Transverse colon (tissue), 4 donors: ENCODE data around the gene ZNF112. TPM values are rescaled to one million over a fixed set of nuclear protein-coding genes. Genes with fewer than 3 reads are reported as not detected.
A peak's percentile ranks its signal among the peaks of the same experiment; 100 is the strongest.

Source experiments
- DNase-seq: peaks from one replicate; pipeline ENCODE4 v3.0.0-alpha.2; 2019
- H3K27ac ChIP-seq, 4 donors: fragments of 200-600 bp; sonication (generic); 2 replicates each; pipeline ENCODE4 v1.5.1; 2016 to 2018; ENCODE audit warnings: inconsistent platforms in 4 of 4
- H3K27me3 ChIP-seq: fragments of 200-600 bp; sonication (generic); 2 replicates; pipeline ENCODE4 v1.5.1; 2017; ENCODE audit warnings: inconsistent platforms
- H3K36me3 ChIP-seq, 4 donors: fragments of 200-600 bp; sonication (generic); 2 replicates each; pipeline ENCODE4 v1.5.1; 2017 to 2019; ENCODE audit warnings: inconsistent platforms in 4 of 4
- H3K4me1 ChIP-seq, 4 donors: fragments of 200-600 bp; sonication (generic); 2 replicates each; pipeline ENCODE4 v1.5.1; 2017 to 2020; ENCODE audit warnings: inconsistent platforms in 4 of 4
- H3K4me3 ChIP-seq, 4 donors: fragments of 200-600 bp; sonication (generic); 1 replicate in 1 of 4; 2 replicates in 3 of 4; pipeline versions ENCODE4 v1.5.1 to v1.6.1; 2017 to 2019; ENCODE audit warnings: inconsistent platforms in 4 of 4
- H3K9me3 ChIP-seq, 2 donors: fragments of 200-600 bp; sonication (generic); 2 replicates each; pipeline ENCODE4 v1.5.1; 2017 to 2019; ENCODE audit warnings: inconsistent platforms in 2 of 2
- CTCF ChIP-seq, 5 experiments: fragments of 200-600 bp in 3 of 5; fragments of 450-650 bp in 2 of 5; sonication (generic) in 3 of 5; IDR thresholded peaks; 1 replicate in 2 of 5; 2 replicates in 3 of 5; pipeline ENCODE4 v1.5.1; 2016 to 2017; ENCODE audit warnings: antibody characterized with exemption in 5 of 5, inconsistent platforms in 3 of 5, mild to moderate bottlenecking in 2 of 5, moderate library complexity in 1 of 5
- EP300 ChIP-seq: sonication (generic); formaldehyde crosslinking; IDR thresholded peaks from one replicate; pipeline ENCODE4 v1.6.1; 2017; ENCODE audit warnings: antibody characterized with exemption, low read depth
- POLR2A ChIP-seq: fragments of 450-650 bp; IDR thresholded peaks from one replicate; pipeline ENCODE4 v1.6.1; 2016; ENCODE audit warnings: antibody characterized with exemption, mild to moderate bottlenecking, moderate library complexity
- POLR2AphosphoS5 ChIP-seq, 3 donors: sonication (generic); formaldehyde crosslinking; IDR thresholded peaks; one replicate each; pipeline ENCODE4 v1.6.1; 2016; ENCODE audit warnings: antibody characterized with exemption in 3 of 3
- WGBS, 2 donors: methylation state at CpG; one replicate each; pipeline ENCODE4 v1.1.5; 2018; ENCODE audit warnings: low coverage in 1 of 2; 5-methylcytosine and 5-hydroxymethylcytosine counted together
- in situ Hi-C, 4 donors: fragments of 200-750 bp; cut with MboI; loops; one replicate each; pipeline versions ENCODE4 v1.15.0 to v1.15.1; 2017; ENCODE audit warnings: low sequenced_read_pairs in 3 of 4, low pct_ligation_motif_present in 1 of 4, low pct_unique_long_range_greater_than_20kb in 1 of 4
- intact Hi-C: fragments of 100-400 bp; cut with DNase I; formaldehyde crosslinking; loops from one replicate; pipeline ENCODE4 v1.15.1; 2023; ENCODE audit warnings: low total_unique reads
- total RNA-seq, 4 donors: library from RNA; depleted of rRNA; stranded (reverse); fragments of >200 nt; gene quantifications; one replicate each; pipeline ENCODE4 v1.1.0, GENCODE V29; 2016

ZNF112 gene
- total RNA-seq, 4 donors from 2014 or later: 0.37 to 5.9 (median 3.2) TPM

- no peak overlapping the region for H3K4me3 ChIP-seq
- intact Hi-C loops (no loop called here), in situ Hi-C loops (no loop called here)
- H3K4me1 ChIP-seq: no peaks in the 10 kb centered on the region
- peaks cover 18 to 20% of the 10 kb centered on the region in 2 donors for H3K9me3 ChIP-seq
- H3K27ac ChIP-seq: no peak overlapping the region
- WGBS, 2 donors: 75 to 89% methylated on average over 1 of the region's 1 CpG
- H3K27me3 ChIP-seq: no peaks in the 10 kb centered on the region
- H3K36me3 ChIP-seq: no peaks in the 10 kb centered on the region
- DNase-seq: no peak
- TF ChIP-seq EP300: no peak
- TF ChIP-seq POLR2AphosphoS5 (IDR thresholded peaks at IDR 0.05): no peak
- no peak for TF ChIP-seq POLR2A
- TF ChIP-seq CTCF (IDR thresholded peaks at IDR 0.05): no peak
Observed at GRCh38 chr19:44313231-44313630, 43.2 kb downstream of the ZNF112 start.

DNA sequence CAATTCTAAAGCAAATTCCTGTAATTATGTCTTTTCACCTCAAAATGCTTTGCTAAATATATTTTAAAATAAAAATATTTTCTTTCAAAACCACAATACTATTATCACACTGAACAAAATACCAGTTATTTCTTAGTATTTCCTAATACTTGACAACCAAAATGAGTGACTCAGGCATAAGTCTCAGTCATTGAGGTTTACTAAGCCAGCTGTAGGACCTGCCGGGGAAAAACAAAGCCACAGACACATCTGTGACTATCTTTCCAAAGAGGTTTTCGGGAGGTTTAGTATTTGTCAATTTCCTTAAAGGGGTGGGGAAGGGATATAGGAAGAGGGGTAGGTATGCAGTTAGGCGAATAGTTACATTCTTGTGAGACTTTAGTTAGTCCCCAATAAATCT is 48.5 kb downstream of the ZNF112 start:
- WGBS, 2 donors: 88 to 92% methylated on average over 3 of the region's 3 CpGs
- peaks cover 0 to 5% of the 10 kb centered on the region in 2 donors for H3K9me3 ChIP-seq
- TF ChIP-seq CTCF (IDR thresholded peaks at IDR 0.05) (no peak), POLR2A (no peak), POLR2AphosphoS5 (IDR thresholded peaks at IDR 0.05) (no peak), EP300 (no peak)
- H3K27me3 ChIP-seq: no peaks in the 10 kb centered on the region
- H3K4me3 ChIP-seq: no peak overlapping the region
- intact Hi-C loops (no loop called here), in situ Hi-C loops (no loop called here)
- peaks cover 0 to 16% (median 10%) of the 10 kb centered on the region in 4 donors for H3K4me1 ChIP-seq
- no peaks in the 10 kb centered on the region for H3K36me3 ChIP-seq
- DNase-seq: no peak
- no peak overlapping the region for H3K27ac ChIP-seq

- peaks cover 0 to 5% of the 10 kb centered on the region in 2 donors for H3K9me3 ChIP-seq
Observed at GRCh38 chr19:44306283-44306682, 50.2 kb downstream of the ZNF112 start.

DNA sequence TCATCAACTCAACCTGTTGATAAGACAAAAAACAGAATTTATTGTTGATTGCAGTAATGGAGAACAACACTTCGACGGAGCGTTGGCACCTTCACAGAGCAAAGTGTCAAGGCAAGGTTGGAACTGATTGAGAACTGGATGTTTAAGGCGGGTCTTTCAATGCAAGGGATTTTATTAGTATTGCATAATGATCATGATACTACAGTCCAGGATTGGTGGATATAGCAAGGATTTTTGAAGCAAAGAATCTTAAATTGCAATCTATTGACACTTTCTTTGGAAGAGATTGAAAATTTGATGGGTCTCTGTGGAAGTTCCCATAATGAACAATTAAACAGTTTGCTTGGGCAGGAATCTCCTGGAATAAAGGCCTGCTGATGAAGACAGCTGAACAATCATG is 51.0 kb downstream of the ZNF112 start:
- no peak for DNase-seq
- intact Hi-C loops: no loop called here
- Histone ChIP-seq H3K4me3 (peak overlapping the region in 1 of 4 donors; percentile 76), H3K36me3 (peaks cover 0 to 21% (median 8%) of the 10 kb centered on the region in 4 donors), H3K27me3 (no peaks in the 10 kb centered on the region), H3K27ac (no peak overlapping the region), H3K4me1 (peaks cover 0 to 16% (median 10%) of the 10 kb centered on the region in 4 donors), H3K9me3 (peaks cover 0 to 5% of the 10 kb centered on the region in 2 donors)
- WGBS, 2 donors: 86 to 91% methylated on average over 4 of the region's 4 CpGs
- TF ChIP-seq EP300 (no peak), POLR2A (no peak), POLR2AphosphoS5 (IDR thresholded peaks at IDR 0.05) (no peak), CTCF (IDR thresholded peaks at IDR 0.05) (no peak)
- in situ Hi-C loops: no loop called here

More at GRCh38 chr19:44306283-44306682, 50.2 kb downstream of the ZNF112 start:
- Histone ChIP-seq H3K4me3 (no peak overlapping the region), H3K27ac (no peak overlapping the region), H3K4me1 (peaks cover 0 to 16% (median 10%) of the 10 kb centered on the region in 4 donors), H3K27me3 (no peaks in the 10 kb centered on the region), H3K36me3 (peaks cover 0 to 13% (median 6%) of the 10 kb centered on the region in 4 donors)
- intact Hi-C loops: no loop called here
- in situ Hi-C loops: no loop called here
- TF ChIP-seq CTCF (IDR thresholded peaks at IDR 0.05): no peak
- 88% methylated on average over 15 of the region's 15 CpGs; no CpG with 5 or more reads in 1 of the 2 donors for WGBS, 2 donors
- no peak for DNase-seq
